Effector memory CD8-positive, alpha-beta T cell (primary cell): ENCODE data around the gene SFI1.
A peak's percentile ranks its signal among the peaks of the same experiment; 100 is the strongest.
"Not testable (repeated sequence)": the region's sequence is repeated elsewhere in the genome, so short reads cannot be mapped to it uniquely, and the experiment has no call there.

ENCODE experiments used
- ATAC-seq: fragments of 150-1000 bp; cut with Tn5 transposase; replicated peaks from 2 replicates; pipeline ENCODE4 v1.10.0; 2021; ENCODE audit warnings: mild to moderate bottlenecking, moderate library complexity
- DNase-seq, 3 experiments: peaks; one replicate each; pipeline ENCODE4 v3.0.0; 2021
- H3K27ac Mint-ChIP-seq, 2 donors: one replicate each; pipeline ENCODE4 v1.8.0; 2022; ENCODE audit warnings: mild to moderate bottlenecking in 2 of 2, mixed read lengths in 2 of 2, moderate library complexity in 2 of 2
- H3K27me3 Mint-ChIP-seq, 2 donors: one replicate each; pipeline ENCODE4 v1.8.0; 2022; ENCODE audit warnings: mixed read lengths in 2 of 2
- H3K36me3 Mint-ChIP-seq: one replicate; pipeline ENCODE4 v1.8.0; 2022; ENCODE audit warnings: mild to moderate bottlenecking, moderate library complexity, mixed read lengths; ENCODE audit not compliant: insufficient read depth
- H3K4me1 Mint-ChIP-seq, 2 donors: one replicate each; pipeline ENCODE4 v1.8.0; 2022; ENCODE audit warnings: low read depth in 2 of 2, mixed read lengths in 2 of 2
- H3K4me3 Mint-ChIP-seq, 2 donors: one replicate each; pipeline ENCODE4 v1.8.0; 2022; ENCODE audit warnings: mild to moderate bottlenecking in 2 of 2, mixed read lengths in 2 of 2, moderate library complexity in 2 of 2
- H3K9me3 Mint-ChIP-seq, 2 donors: one replicate each; pipeline ENCODE4 v1.8.0; 2022; ENCODE audit warnings: mixed read lengths in 2 of 2

The SFI1 gene

GRCh38 chr22:31501738-31502137 is 5.4 kb downstream of the SFI1 start:
- no peak for DNase-seq
- peaks cover 32% of the 10 kb centered on the region for H3K36me3 Mint-ChIP-seq
- no peaks in the 10 kb centered on the region for H3K27me3 Mint-ChIP-seq
- H3K4me3 Mint-ChIP-seq, result peak overlapping the region; percentile 31 to 56
- no peaks in the 10 kb centered on the region for H3K9me3 Mint-ChIP-seq
- H3K4me1 Mint-ChIP-seq, result peaks cover 31 to 64% of the 10 kb centered on the region in 2 donors
- H3K27ac Mint-ChIP-seq, result peak overlapping the region; percentile 67 to 78
- no peak for ATAC-seq

DNA sequence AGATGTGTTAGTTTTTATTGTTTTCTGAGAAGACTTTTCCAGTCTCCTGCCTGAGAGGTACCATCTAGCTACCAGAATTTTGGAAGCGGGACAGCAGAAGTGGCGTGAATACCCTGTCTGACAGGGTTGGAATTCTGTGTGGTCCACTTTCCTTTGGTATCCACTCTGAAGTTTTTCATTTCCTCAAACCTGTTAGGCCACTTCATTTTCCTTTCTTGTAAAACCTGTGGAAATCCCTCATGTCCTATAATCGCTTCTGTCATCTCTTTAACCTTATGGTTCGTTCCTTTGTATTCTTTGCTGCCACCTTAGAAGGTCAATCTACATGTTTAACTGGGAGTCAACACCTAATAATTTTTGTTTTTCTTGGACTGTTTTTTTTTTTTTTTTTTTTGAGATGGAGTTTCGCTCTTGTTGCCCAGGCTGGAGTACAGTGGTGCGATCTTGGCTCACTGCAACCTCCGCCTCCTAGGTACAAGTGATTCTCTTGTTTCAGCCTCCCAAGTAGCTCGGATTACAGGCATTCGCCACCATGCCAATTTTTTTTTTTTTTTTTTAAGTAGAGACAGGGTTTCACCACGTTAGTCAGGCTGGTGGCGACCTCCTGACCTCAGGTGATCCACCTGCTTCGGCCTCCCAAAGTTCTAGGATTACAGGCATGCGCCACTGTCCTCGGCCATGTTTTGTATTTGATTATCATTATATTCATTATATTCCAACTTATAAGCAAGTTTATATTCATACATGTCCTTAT is 7.1 kb downstream of the SFI1 start:
- Mint-ChIP-seq H3K9me3 (no peaks in the 10 kb centered on the region), H3K27ac (peak overlapping the region in 1 of 2 donors; percentile 67), H3K27me3 (no peaks in the 10 kb centered on the region), H3K4me1 (peaks cover 22 to 66% of the 10 kb centered on the region in 2 donors), H3K4me3 (no peak overlapping the region), H3K36me3 (peaks cover 22% of the 10 kb centered on the region)
- no peak for ATAC-seq
- no peak for DNase-seq

DNA sequence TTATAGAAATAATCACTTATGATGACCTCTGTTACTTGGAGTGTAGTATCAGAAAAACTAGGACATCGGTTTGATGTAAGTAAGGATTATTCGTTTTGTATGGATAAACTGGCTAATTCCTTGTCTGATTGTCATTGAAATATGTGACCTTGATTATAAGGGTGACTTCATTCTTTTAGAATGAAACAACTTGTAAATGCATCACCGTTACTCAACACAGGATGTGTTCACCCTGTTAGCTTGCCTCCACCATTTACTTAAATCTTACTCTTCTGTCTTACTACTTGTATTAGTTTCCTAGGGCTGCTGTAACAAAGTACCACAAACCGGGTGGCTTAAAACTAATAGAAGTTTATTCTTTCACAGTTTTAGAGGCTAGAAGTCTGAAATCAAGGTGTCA is 7.9 kb downstream of the SFI1 start:
- Mint-ChIP-seq H3K27ac (peak overlapping the region in 1 of 2 donors; percentile 63), H3K4me3 (no peak overlapping the region), H3K36me3 (peaks cover 25% of the 10 kb centered on the region), H3K4me1 (peaks cover 24 to 65% of the 10 kb centered on the region in 2 donors), H3K27me3 (no peaks in the 10 kb centered on the region), H3K9me3 (no peaks in the 10 kb centered on the region)
- ATAC-seq (no peak), DNase-seq (no peak)

GRCh38 chr22:31507517-31507916 is 11.2 kb downstream of the SFI1 start:
- not testable (repeated sequence) for H3K4me3 Mint-ChIP-seq, ATAC-seq, H3K27me3 Mint-ChIP-seq, DNase-seq, H3K9me3 Mint-ChIP-seq
- H3K27ac Mint-ChIP-seq, result peak overlapping the region in 1 of 2 donors; percentile 46
- peaks cover 33% of the 10 kb centered on the region for H3K36me3 Mint-ChIP-seq
- peaks cover 18 to 62% of the 10 kb centered on the region in 2 donors for H3K4me1 Mint-ChIP-seq

DNA sequence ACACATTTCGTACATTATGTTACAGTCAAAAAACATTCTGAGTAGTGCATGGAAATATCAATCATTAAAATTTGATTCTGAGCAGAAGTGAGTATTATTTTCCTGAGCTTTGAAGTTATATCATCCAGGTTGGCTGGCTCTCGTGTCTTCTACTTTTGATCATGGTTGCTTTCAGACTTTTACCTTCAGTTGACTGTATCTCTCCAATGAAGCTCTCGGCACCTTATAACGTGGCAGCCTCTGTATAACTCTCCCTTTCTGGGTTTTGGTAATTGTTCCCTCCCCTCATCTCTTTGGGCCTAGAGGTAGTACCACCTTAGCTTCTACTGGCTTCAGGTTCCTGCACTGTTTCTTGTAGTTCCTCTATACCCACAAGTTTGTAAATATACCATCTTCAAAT is 12.2 kb downstream of the SFI1 start:
- no peak for ATAC-seq
- H3K36me3 Mint-ChIP-seq, result peaks cover 43% of the 10 kb centered on the region
- peaks cover 11 to 51% of the 10 kb centered on the region in 2 donors for H3K4me1 Mint-ChIP-seq
- H3K9me3 Mint-ChIP-seq, result no peaks in the 10 kb centered on the region
- DNase-seq, result no peak
- no peaks in the 10 kb centered on the region for H3K27me3 Mint-ChIP-seq
- peak overlapping the region in 1 of 2 donors; percentile 41 for H3K27ac Mint-ChIP-seq
- no peak overlapping the region for H3K4me3 Mint-ChIP-seq

- H3K4me3 Mint-ChIP-seq, result no peak overlapping the region
- DNase-seq (no peak), ATAC-seq (no peak)
- no peaks in the 10 kb centered on the region for H3K9me3 Mint-ChIP-seq
- peaks cover 45% of the 10 kb centered on the region for H3K36me3 Mint-ChIP-seq
- H3K27me3 Mint-ChIP-seq, result no peaks in the 10 kb centered on the region
- H3K27ac Mint-ChIP-seq, result peak overlapping the region; percentile 35 to 41
- H3K4me1 Mint-ChIP-seq, result peaks cover 9 to 45% of the 10 kb centered on the region in 2 donors
Measured at GRCh38 chr22:31509061-31509762, 12.9 kb downstream of the SFI1 start.

GRCh38 chr22:31520051-31520450 is 23.7 kb downstream of the SFI1 start:
- Mint-ChIP-seq H3K4me3 (peak overlapping the region in 1 of 2 donors; percentile 13), H3K27ac (peak overlapping the region in 1 of 2 donors; percentile 82), H3K9me3 (no peaks in the 10 kb centered on the region), H3K4me1 (peaks cover 26 to 54% of the 10 kb centered on the region in 2 donors), H3K27me3 (no peaks in the 10 kb centered on the region), H3K36me3 (peaks cover 46% of the 10 kb centered on the region)
- ATAC-seq (no peak), DNase-seq (no peak)

- H3K27ac Mint-ChIP-seq, result peak overlapping the region; percentile 86 to 93
- H3K4me1 Mint-ChIP-seq, result peaks cover 17 to 50% of the 10 kb centered on the region in 2 donors
- not testable (repeated sequence) for H3K9me3 Mint-ChIP-seq, H3K27me3 Mint-ChIP-seq, DNase-seq
- peak; percentile 72 for ATAC-seq
- peaks cover 39% of the 10 kb centered on the region for H3K36me3 Mint-ChIP-seq
- H3K4me3 Mint-ChIP-seq, result peak overlapping the region; percentile 42 to 70
Measured at GRCh38 chr22:31524132-31524531, 27.8 kb downstream of the SFI1 start.

DNA sequence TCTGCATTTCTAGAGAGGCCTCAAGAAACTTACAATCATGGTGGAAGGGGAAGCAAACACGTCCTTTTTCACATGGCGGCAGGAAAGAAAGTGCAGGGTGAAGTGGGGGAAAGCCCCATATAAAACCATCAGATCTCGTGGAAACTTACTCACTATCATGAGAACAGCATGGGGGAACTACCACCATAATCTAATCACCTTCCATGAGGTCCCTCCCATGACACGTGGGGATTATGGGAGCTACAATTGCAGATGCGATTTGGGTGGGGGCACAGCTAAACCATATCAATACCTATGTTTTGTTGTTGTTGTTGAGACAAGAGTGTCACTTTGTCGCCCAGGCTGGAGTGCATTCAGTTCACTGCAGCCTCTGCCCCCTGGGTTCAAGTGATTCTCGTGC is 29.9 kb downstream of the SFI1 start:
- Mint-ChIP-seq H3K36me3 (peaks cover 47% of the 10 kb centered on the region), H3K27me3 (no peaks in the 10 kb centered on the region), H3K4me3 (peak overlapping the region in 1 of 2 donors; percentile 22), H3K4me1 (peaks cover 15 to 53% of the 10 kb centered on the region in 2 donors), H3K9me3 (no peaks in the 10 kb centered on the region), H3K27ac (peak overlapping the region; percentile 86 to 93)
- ATAC-seq (peak; percentile 36), DNase-seq (no peak)

GRCh38 chr22:31530823-31531195 is 34.5 kb downstream of the SFI1 start:
- Mint-ChIP-seq H3K36me3 (peaks cover 41% of the 10 kb centered on the region), H3K27ac (peak overlapping the region; percentile 80 to 89), H3K4me1 (peaks cover 10 to 48% of the 10 kb centered on the region in 2 donors), H3K9me3 (no peaks in the 10 kb centered on the region), H3K27me3 (no peaks in the 10 kb centered on the region), H3K4me3 (no peak overlapping the region)
- ATAC-seq (no peak), DNase-seq (no peak)

- no peaks in the 10 kb centered on the region for H3K9me3 Mint-ChIP-seq
Measured at GRCh38 chr22:31532060-31532459, 35.7 kb downstream of the SFI1 start.

DNA sequence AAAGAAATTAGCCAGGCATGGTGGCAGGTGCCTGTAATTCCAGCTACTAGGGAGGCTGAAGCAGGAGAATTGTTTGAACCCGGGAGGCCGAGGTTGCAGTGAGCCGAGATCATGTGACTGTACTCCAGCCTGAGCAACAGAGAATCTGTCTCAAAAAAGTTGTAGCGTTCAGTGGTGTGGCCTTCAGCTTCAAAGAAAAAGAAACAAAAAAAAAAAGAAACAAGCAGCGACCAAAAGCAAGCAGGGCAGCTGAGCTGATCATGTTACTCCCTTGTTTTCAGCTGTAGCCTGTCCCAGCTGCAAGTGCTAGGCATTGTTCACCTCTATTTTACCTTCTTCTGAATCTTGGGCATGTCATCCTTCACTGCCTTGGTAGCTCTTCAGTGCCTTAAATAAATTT is 37.0 kb downstream of the SFI1 start:
- no peaks in the 10 kb centered on the region for H3K9me3 Mint-ChIP-seq
- peaks cover 13 to 48% of the 10 kb centered on the region in 2 donors for H3K4me1 Mint-ChIP-seq
- peak; percentile 31 for ATAC-seq
- peak overlapping the region in 1 of 2 donors; percentile 43 for H3K4me3 Mint-ChIP-seq
- peaks cover 52% of the 10 kb centered on the region for H3K36me3 Mint-ChIP-seq
- peak overlapping the region; percentile 54 to 80 for H3K27ac Mint-ChIP-seq
- DNase-seq, result no peak
- H3K27me3 Mint-ChIP-seq, result no peaks in the 10 kb centered on the region

More at GRCh38 chr22:31532060-31532459, 35.7 kb downstream of the SFI1 start:
- ATAC-seq, result no peak
- Mint-ChIP-seq H3K4me1 (peaks cover 13 to 47% of the 10 kb centered on the region in 2 donors), H3K36me3 (peaks cover 47% of the 10 kb centered on the region), H3K27ac (peak overlapping the region in 1 of 2 donors; percentile 54), H3K27me3 (no peaks in the 10 kb centered on the region), H3K4me3 (no peak overlapping the region)
- no peak for DNase-seq

- H3K4me3 Mint-ChIP-seq, result peak overlapping the region in 1 of 2 donors; percentile 56
- peaks cover 19 to 40% of the 10 kb centered on the region in 2 donors for H3K4me1 Mint-ChIP-seq
- peaks cover 45% of the 10 kb centered on the region for H3K36me3 Mint-ChIP-seq
Measured at GRCh38 chr22:31537019-31537535, 40.7 kb downstream of the SFI1 start.

More at GRCh38 chr22:31537019-31537535, 40.7 kb downstream of the SFI1 start:
- ATAC-seq (peak; percentile 76), DNase-seq (no peak)
- no peaks in the 10 kb centered on the region for H3K9me3 Mint-ChIP-seq
- peak overlapping the region; percentile 80 to 92 for H3K27ac Mint-ChIP-seq
- H3K27me3 Mint-ChIP-seq, result no peaks in the 10 kb centered on the region
